SKM-1 treated with dmso at 0.1 percent for 144 hours (cell line): ENCODE results near the gene PLPPR1.
"Not testable (repeated sequence)": the region's sequence is repeated elsewhere in the genome, so short reads cannot be mapped to it uniquely, and the experiment has no call there.

Experiments
- DNase-seq: peaks from one replicate; lab custom pipeline; 2025; ENCODE audit not compliant: unreplicated experiment; lab: John Stamatoyannopoulos, UW

The PLPPR1 gene

GRCh38 chr9:101274971-101275768, 246.6 kb downstream of the PLPPR1 start:
- DNase-seq: no peak

GRCh38 chr9:101275769-101276250, 247.3 kb downstream of the PLPPR1 start:
- DNase-seq: no peak

DNA sequence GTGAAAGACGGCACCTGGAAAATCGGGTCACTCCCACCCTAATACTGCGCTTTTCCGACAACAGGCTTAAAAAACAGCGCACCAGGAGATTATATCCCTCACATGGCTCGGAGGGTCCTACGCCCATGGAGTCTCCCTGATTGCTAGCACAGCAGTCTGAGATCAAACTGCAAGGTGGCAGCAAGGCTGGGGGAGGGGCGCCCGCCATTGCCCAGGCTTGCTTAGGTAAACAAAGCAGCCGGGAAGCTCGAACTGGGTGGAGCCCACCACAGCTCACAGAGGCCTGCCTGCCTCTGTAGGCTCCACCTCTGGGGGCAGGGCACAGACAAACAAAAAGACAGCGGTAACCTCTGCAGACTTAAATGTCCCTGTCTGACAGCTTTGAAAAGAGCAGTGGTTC, 262.5 kb downstream of the PLPPR1 start:
- DNase-seq: not testable (repeated sequence)

- no peak for DNase-seq
Observed at GRCh38 chr9:101299901-101300300, 271.4 kb downstream of the PLPPR1 start.

DNA sequence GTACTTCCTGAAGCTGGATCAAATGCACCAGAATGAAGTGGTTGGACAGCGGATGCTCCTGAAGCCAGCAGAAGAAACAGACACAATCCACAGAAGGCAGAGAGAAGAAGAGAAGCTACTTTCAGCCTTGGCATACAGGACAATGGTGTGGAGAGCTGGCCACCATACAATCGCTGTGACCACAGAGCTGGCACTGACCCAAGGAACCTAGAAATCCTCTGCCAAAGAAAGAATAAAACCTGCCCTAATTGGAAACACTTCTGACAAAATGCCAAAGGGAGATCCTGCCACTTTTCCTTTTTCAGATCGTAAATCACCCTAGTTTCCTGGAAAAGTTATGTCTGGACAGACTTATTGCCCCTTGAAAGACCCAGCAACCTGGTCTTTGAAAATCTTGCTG, 278.5 kb downstream of the PLPPR1 start:
- no peak for DNase-seq

DNA sequence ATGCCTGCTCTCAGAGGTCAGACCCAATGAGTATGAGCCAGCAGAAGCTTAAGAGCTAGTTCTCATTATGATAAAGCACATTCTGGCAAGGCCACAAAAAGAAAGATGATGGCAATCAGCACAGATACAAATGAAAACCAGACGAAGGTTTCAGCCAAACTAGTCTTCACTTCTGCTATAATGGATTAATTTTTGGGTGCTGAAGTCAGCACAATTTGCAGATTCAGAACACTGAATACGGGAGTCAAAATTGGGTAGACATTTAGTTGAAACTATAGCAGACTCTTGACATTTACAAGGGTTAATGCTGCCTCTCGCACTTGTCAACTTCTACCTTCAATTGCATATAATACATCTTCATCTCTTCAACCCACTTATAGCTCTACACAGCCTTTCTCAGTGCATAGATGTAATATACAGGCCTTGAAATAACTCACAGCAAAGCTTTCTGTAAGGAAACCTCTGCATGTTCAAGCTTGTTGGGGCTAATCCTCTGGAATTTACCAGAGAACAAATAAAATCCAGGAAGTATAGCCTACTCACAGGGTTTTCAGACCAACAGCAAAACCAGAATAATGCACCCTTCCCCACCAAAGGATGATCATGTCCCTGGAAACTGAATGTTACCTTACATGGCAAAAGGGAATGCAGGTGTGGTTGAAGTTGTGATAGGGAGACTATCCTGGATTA, 279.1 kb downstream of the PLPPR1 start:
- DNase-seq: no peak

DNA sequence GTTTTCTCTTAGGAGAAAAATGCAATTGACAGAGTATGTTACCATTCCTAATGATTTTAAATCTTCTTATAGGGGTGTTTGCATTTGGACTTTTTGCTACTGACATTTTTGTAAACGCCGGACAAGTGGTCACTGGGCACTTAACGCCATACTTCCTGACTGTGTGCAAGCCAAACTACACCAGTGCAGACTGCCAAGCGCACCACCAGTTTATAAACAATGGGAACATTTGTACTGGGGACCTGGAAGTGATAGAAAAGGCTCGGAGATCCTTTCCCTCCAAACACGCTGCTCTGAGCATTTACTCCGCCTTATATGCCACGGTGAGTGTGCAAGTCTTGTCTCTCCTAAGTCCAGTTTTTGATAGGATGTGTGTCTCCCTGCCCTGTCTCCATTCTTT, 280.6 kb downstream of the PLPPR1 start:
- DNase-seq: no peak

- DNase-seq: no peak
Observed at GRCh38 chr9:101311191-101311590, 282.7 kb downstream of the PLPPR1 start.

GRCh38 chr9:101311758-101312420, 283.4 kb downstream of the PLPPR1 start:
- peak; percentile 63 for DNase-seq

DNA sequence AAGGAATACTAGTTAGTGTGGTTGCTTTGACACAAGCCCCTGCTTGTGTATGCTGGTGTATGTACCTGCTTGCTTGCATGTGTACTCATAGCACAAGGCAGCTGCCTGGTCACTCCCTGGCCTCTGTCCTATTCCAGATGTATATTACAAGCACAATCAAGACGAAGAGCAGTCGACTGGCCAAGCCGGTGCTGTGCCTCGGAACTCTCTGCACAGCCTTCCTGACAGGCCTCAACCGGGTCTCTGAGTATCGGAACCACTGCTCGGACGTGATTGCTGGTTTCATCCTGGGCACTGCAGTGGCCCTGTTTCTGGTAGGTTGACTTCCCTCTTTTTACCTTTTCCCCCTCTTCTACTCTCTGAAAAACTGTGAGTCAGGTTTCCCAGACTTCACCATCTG, 284.1 kb downstream of the PLPPR1 start:
- no peak for DNase-seq

DNA sequence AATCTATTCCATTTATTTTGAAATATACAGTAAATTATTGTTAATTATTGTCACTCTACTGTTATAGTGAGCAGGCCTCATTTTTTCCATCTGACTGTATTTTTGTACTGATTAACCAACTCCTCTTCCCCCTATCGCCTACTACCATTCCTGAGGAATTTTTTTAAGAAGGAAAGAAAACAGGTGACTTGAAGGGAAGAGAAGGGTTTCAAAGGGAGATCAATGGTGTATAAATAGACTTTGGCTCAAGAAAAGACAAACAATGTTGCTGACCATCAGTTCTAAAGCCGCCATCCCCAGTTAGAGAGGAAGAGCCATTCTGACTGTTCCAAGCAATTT, 286.6 kb downstream of the PLPPR1 start:
- no peak for DNase-seq

DNA sequence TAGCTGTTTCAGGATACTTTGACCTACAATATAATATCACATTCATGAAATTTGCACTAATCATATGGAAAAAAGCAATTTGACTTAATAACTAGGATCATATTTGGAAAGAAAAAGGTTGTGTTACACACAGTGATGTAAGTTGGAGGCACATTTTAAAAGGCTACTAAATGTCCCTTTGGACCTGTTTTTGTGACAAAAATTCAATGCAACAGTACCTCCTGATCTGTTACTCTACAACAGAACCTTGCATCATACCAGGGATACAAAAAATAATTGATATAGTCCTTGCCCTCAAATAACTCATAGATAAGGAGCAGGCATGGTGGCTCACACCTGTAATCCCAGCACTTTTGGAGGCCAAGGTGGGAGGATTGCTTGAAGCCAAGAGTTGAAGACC, 289.2 kb downstream of the PLPPR1 start:
- DNase-seq: no peak

DNA sequence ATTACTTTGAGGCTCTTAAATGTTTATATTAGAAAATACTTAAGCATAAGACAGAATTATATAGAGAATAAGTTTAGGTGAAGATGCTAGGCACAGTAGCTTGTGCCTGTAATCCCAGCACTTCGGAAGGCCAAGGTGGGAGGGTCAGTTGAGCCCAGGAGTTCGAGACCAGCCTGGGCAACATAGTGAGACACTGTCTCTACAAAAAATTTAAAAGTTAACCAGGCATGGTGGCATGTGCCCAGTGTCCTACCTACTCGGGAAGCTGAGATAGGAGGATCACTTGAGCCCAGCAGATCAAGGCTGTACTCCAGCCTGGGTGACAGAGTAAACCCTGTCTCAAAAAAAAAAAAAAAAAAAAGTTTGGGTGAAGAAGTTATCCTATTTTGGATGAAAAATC, 294.6 kb downstream of the PLPPR1 start:
- no peak for DNase-seq

GRCh38 chr9:101324245-101324804, 295.8 kb downstream of the PLPPR1 start:
- no peak for DNase-seq

- DNase-seq: no peak
Observed at GRCh38 chr9:101325053-101325452, 296.5 kb downstream of the PLPPR1 start.

DNA sequence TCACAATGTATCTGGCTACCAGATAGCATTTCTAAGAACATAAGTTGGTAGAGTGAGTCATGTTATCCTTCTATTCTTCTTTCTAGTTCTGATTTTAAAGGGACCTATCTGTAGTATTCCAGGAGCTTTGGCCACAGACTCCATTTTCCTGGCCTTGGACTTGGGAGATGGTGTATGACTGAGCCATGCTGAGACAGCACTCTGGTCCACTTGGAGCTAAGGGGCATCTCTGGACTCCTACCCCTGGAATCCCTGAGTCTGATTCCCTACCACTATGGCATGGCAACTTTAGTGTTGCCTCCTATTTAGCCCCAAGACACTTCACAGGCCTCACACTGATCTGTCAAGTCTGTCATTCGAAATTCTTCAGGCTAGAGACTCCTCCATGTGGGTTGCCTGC, 297.5 kb downstream of the PLPPR1 start:
- no peak for DNase-seq

DNA sequence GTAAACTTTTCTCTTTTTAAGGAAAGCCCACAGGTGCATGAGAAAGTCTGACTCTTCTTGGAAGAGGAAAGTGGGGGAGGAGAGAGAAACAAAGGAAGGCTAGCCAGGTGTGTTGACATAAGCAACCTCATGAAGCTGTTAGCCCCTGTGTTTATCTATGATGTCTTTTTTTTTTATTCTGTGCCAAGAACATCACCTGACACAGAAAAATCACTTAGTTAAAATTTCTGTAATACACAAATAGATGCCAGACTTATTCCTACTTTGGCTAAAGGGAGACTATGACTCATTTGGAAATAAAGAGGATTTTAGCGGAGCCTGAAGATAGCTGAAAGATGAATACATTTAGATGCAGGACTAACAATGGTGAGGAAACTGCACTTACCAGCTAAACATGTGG, 298.0 kb downstream of the PLPPR1 start:
- no peak for DNase-seq

- peak; percentile 1 for DNase-seq
Observed at GRCh38 chr9:101327422-101327909, 298.9 kb downstream of the PLPPR1 start.

GRCh38 chr9:101332362-101332761, 303.8 kb downstream of the PLPPR1 start:
- DNase-seq: no peak

DNA sequence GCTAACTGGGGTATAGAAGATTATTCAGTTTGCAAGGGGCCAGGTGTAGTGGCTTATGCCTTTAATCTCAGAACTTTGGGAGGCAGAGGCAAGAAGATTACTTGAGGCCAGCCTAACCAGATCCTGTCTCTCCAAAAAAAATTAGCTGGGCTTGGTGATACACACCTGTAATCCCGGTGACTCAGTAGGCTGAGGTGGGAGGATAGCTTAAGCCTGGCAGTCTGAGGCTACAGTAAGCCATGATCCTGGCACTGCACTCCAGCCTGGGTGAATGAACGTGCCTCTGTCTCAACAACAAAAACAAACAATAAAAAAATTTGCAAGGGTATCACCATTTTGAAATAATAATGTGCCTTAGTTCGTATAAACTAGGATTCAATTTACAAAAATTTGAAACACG, 305.0 kb downstream of the PLPPR1 start:
- no peak for DNase-seq

GRCh38 chr9:101333926-101334702, 305.6 kb downstream of the PLPPR1 start:
- DNase-seq: no peak
